Astrocyte (in vitro differentiated cells and primary cell): ENCODE measurements around the gene C10orf105. TPM values are rescaled to one million over a fixed set of nuclear protein-coding genes. Genes with fewer than 3 reads are reported as not detected.

Experiments
- DNase-seq: peaks from one replicate; pipeline ENCODE4 v3.0.0-alpha.2; 2010; ENCODE audit warnings: low read depth
- FAIRE-seq: peaks from 2 replicates; lab custom pipeline; 2011; peaks lifted over from hg19 to GRCh38; lab: Jason Lieb, UNC
- H2AFZ ChIP-seq: 2 replicates; pipeline ENCODE4 v1.6.0; 2012; ENCODE audit warnings: low read depth, low read length, inconsistent platforms
- H3K27ac ChIP-seq: 2 replicates; pipeline ENCODE4 v1.5.1; 2011; ENCODE audit warnings: low read depth, low read length, inconsistent platforms
- H3K27me3 ChIP-seq: 2 replicates; pipeline ENCODE4 v1.6.0; 2011; ENCODE audit warnings: low read length, inconsistent platforms; ENCODE audit not compliant: insufficient read depth
- H3K36me3 ChIP-seq: 2 replicates; pipeline ENCODE4 v1.5.1; 2011; ENCODE audit warnings: low read length, inconsistent platforms; ENCODE audit not compliant: insufficient read depth
- H3K4me1 ChIP-seq: 2 replicates; pipeline ENCODE4 v1.5.1; 2011; ENCODE audit warnings: low read length, inconsistent platforms; ENCODE audit not compliant: insufficient read depth
- H3K4me2 ChIP-seq: 2 replicates; pipeline ENCODE4 v1.6.0; 2012; ENCODE audit warnings: low read length, inconsistent platforms
- H3K4me3 ChIP-seq: 2 replicates; pipeline ENCODE4 v1.5.1; 2011; ENCODE audit warnings: low read depth, mild to moderate bottlenecking, low read length, inconsistent platforms; ENCODE audit not compliant: insufficient read depth
- H3K79me2 ChIP-seq: 2 replicates; pipeline ENCODE4 v1.6.0; 2012; ENCODE audit warnings: mild to moderate bottlenecking, low read length, inconsistent platforms; ENCODE audit not compliant: insufficient read depth
- H3K9ac ChIP-seq: 2 replicates; pipeline ENCODE4 v1.6.0; 2012; ENCODE audit warnings: mild to moderate bottlenecking, low read length, inconsistent platforms
- H3K9me3 ChIP-seq: 2 replicates; pipeline ENCODE4 v1.5.1; 2012; ENCODE audit warnings: low read depth, mild to moderate bottlenecking, low read length, inconsistent platforms; ENCODE audit not compliant: insufficient read depth
- H4K20me1 ChIP-seq: 2 replicates; pipeline ENCODE4 v1.6.0; 2012; ENCODE audit warnings: low read length, inconsistent platforms; ENCODE audit not compliant: insufficient read depth
- H3K27ac Mint-ChIP-seq: one replicate; pipeline ENCODE4 v1.8.0; 2021; ENCODE audit warnings: mild to moderate bottlenecking, mixed read lengths; ENCODE audit not compliant: unreplicated experiment
- H3K27me3 Mint-ChIP-seq: one replicate; pipeline ENCODE4 v1.8.0; 2021; ENCODE audit warnings: low read depth, mixed read lengths; ENCODE audit not compliant: unreplicated experiment
- H3K36me3 Mint-ChIP-seq: one replicate; pipeline ENCODE4 v1.8.0; 2021; ENCODE audit warnings: low read depth, mixed read lengths; ENCODE audit not compliant: unreplicated experiment
- H3K4me1 Mint-ChIP-seq: one replicate; pipeline ENCODE4 v1.8.0; 2021; ENCODE audit warnings: low read depth, mixed read lengths; ENCODE audit not compliant: unreplicated experiment
- H3K4me3 Mint-ChIP-seq: one replicate; pipeline ENCODE4 v1.8.0; 2021; ENCODE audit warnings: mild to moderate bottlenecking, moderate library complexity, mixed read lengths; ENCODE audit not compliant: unreplicated experiment
- H3K9me3 Mint-ChIP-seq: one replicate; pipeline ENCODE4 v1.8.0; 2021; ENCODE audit warnings: mild to moderate bottlenecking, mixed read lengths; ENCODE audit not compliant: unreplicated experiment
- CTCF ChIP-seq: IDR thresholded peaks from 2 replicates; pipeline ENCODE4 v1.5.1; 2011; ENCODE audit warnings: low read depth, mild to moderate bottlenecking, inconsistent platforms, low read length, moderate library complexity; ENCODE audit not compliant: insufficient read depth
- EZH2 ChIP-seq: IDR thresholded peaks from 2 replicates; pipeline ENCODE4 v1.6.1; 2012; ENCODE audit warnings: mild to moderate bottlenecking, low read length, inconsistent platforms; ENCODE audit not compliant: insufficient read depth
- total RNA-seq: library from RNA; stranded (reverse); gene quantifications from 2 replicates; pipeline ENCODE4 v1.2.1, GENCODE V29; 2021

The C10orf105 gene
- total RNA-seq, 1 donor from 2014 or later = not detected

- TF ChIP-seq EZH2 = no peak
- no peak for TF ChIP-seq CTCF
- DNase-seq (no peak), FAIRE-seq (no peak)
- H3K9ac ChIP-seq = no peak overlapping the region
- no peaks in the 10 kb centered on the region for H3K4me1 ChIP-seq
- Mint-ChIP-seq H3K9me3 (no peaks in the 10 kb centered on the region), H3K4me3 (no peak overlapping the region), H3K27me3 (peaks cover 53% of the 10 kb centered on the region), H3K36me3 (no peaks in the 10 kb centered on the region), H3K27ac (no peak overlapping the region), H3K4me1 (no peaks in the 10 kb centered on the region)
- no peaks in the 10 kb centered on the region for H3K9me3 ChIP-seq
- H3K4me3 ChIP-seq = no peak overlapping the region
- no peak overlapping the region for H2AFZ ChIP-seq
- no peak overlapping the region for H3K27ac ChIP-seq
- H4K20me1 ChIP-seq = no peaks in the 10 kb centered on the region
- H3K36me3 ChIP-seq = no peaks in the 10 kb centered on the region
- no peak overlapping the region for H3K4me2 ChIP-seq
- peaks cover 12% of the 10 kb centered on the region for H3K27me3 ChIP-seq
- no peaks in the 10 kb centered on the region for H3K79me2 ChIP-seq
Observed at GRCh38 chr10:71704816-71705215, 14.8 kb downstream of the C10orf105 start.

GRCh38 chr10:71703577-71703976, 16.0 kb downstream of the C10orf105 start:
- no peak for FAIRE-seq

More at GRCh38 chr10:71703577-71703976, 16.0 kb downstream of the C10orf105 start:
- H3K4me3 ChIP-seq = no peak overlapping the region
- no peaks in the 10 kb centered on the region for H3K9me3 ChIP-seq
- H3K79me2 ChIP-seq = no peaks in the 10 kb centered on the region
- no peak for DNase-seq
- Mint-ChIP-seq H3K27me3 (peaks cover 57% of the 10 kb centered on the region), H3K4me1 (no peaks in the 10 kb centered on the region), H3K4me3 (no peak overlapping the region), H3K27ac (no peak overlapping the region), H3K9me3 (no peaks in the 10 kb centered on the region), H3K36me3 (no peaks in the 10 kb centered on the region)
- H3K4me2 ChIP-seq = no peak overlapping the region
- H3K36me3 ChIP-seq = no peaks in the 10 kb centered on the region
- no peak overlapping the region for H3K27ac ChIP-seq
- no peak overlapping the region for H3K9ac ChIP-seq
- H3K4me1 ChIP-seq = no peaks in the 10 kb centered on the region
- H3K27me3 ChIP-seq = peaks cover 22% of the 10 kb centered on the region
- TF ChIP-seq EZH2 (no peak), CTCF (no peak)
- no peaks in the 10 kb centered on the region for H4K20me1 ChIP-seq
- no peak overlapping the region for H2AFZ ChIP-seq
